HG02938 (cell line): Measurements from ENCODE around the gene GPATCH2L.

Experiments used
- ATAC-seq: cut with Tn5 transposase; IDR thresholded peaks from one replicate; pipeline ENCODE4 v1.9.1; 2021; ENCODE audit warnings: mild to moderate bottlenecking, moderate library complexity; ENCODE audit not compliant: unreplicated experiment

Gene GPATCH2L

GRCh38 chr14:76195003-76195402 is 43.3 kb downstream of the GPATCH2L start:
- ATAC-seq = no peak

GRCh38 chr14:76196980-76197695 is 45.4 kb downstream of the GPATCH2L start:
- ATAC-seq = no peak

GRCh38 chr14:76201162-76201561 is 49.4 kb downstream of the GPATCH2L start:
- ATAC-seq = no peak

GRCh38 chr14:76203086-76204001 is 51.6 kb downstream of the GPATCH2L start:
- ATAC-seq = no peak

GRCh38 chr14:76204461-76205230 is 52.9 kb downstream of the GPATCH2L start:
- ATAC-seq = no peak

- ATAC-seq = no peak
These were observed 54.0 kb downstream of the GPATCH2L start for GRCh38 chr14:76205708-76206107.

GRCh38 chr14:76208340-76208739 is 56.6 kb downstream of the GPATCH2L start:
- ATAC-seq = no peak

- ATAC-seq = no peak
These were observed 60.5 kb downstream of the GPATCH2L start for GRCh38 chr14:76212242-76212641.

- ATAC-seq = no peak
These were observed 65.5 kb downstream of the GPATCH2L start for GRCh38 chr14:76217179-76217578.

GRCh38 chr14:76218662-76219061 is 66.9 kb downstream of the GPATCH2L start:
- ATAC-seq = no peak

- no peak for ATAC-seq
These were observed 68.2 kb downstream of the GPATCH2L start for GRCh38 chr14:76219873-76220272.

GRCh38 chr14:76227450-76228050 is 75.8 kb downstream of the GPATCH2L start:
- ATAC-seq = no peak

GRCh38 chr14:76228138-76228537 is 76.4 kb downstream of the GPATCH2L start:
- ATAC-seq = no peak

- ATAC-seq = no peak
These were observed 81.1 kb downstream of the GPATCH2L start for GRCh38 chr14:76232800-76233199.

- peak; percentile 12 for ATAC-seq
These were observed 83.9 kb downstream of the GPATCH2L start for GRCh38 chr14:76235628-76236027.

- ATAC-seq = peak; percentile 86
These were observed 84.7 kb downstream of the GPATCH2L start for GRCh38 chr14:76236172-76237130.

GRCh38 chr14:76237349-76237990 is 85.7 kb downstream of the GPATCH2L start:
- no peak for ATAC-seq

- ATAC-seq = no peak
These were observed 93.4 kb downstream of the GPATCH2L start for GRCh38 chr14:76245097-76245496.

GRCh38 chr14:76250302-76250701 is 98.6 kb downstream of the GPATCH2L start:
- no peak for ATAC-seq
